Mammary epithelial cell (primary cell): ENCODE results near the gene OGFR.

Experiments used
- CTCF ChIP-seq, 2 donors: IDR thresholded peaks in 1 of 2; conservative IDR thresholded peaks in 1 of 2; 2 replicates each; pipeline ENCODE4 v1.5.1; 2011 to 2012; ENCODE audit warnings: inconsistent platforms in 2 of 2, low read length in 2 of 2, mild to moderate bottlenecking in 2 of 2, control low read depth in 1 of 2, low read depth in 1 of 2; ENCODE audit not compliant: insufficient read depth in 1 of 2; ENCODE audit errors: extremely low read depth in 1 of 2
- EZH2 ChIP-seq: IDR thresholded peaks from 2 replicates; pipeline ENCODE4 v1.6.1; 2012; ENCODE audit warnings: low read length, inconsistent platforms, borderline replicate concordance

GRCh38 chr20:62772619-62772989 is 32.0 kb upstream of the OGFR start:
- TF ChIP-seq EZH2 (no peak), CTCF (conservative IDR thresholded peaks at IDR 0.05 in 1 of 2, IDR thresholded peaks at IDR 0.05 in 1 of 2; ENCODE audit: extremely low read depth in 1 of 2, insufficient read depth in 1 of 2, low read depth in 1 of 2, low read length in 2 of 2) (no peak)
